GM18867 (cell line): Measurements from ENCODE around the gene PNN.
"Not testable (repeated sequence)": the region's sequence is repeated elsewhere in the genome, so short reads cannot be mapped to it uniquely, and the experiment has no call there.

Experiments
- ATAC-seq: cut with Tn5 transposase; IDR thresholded peaks from one replicate; pipeline ENCODE4 v1.9.1; 2021; ENCODE audit warnings: mild to moderate bottlenecking, moderate library complexity; ENCODE audit not compliant: unreplicated experiment

The PNN gene

DNA sequence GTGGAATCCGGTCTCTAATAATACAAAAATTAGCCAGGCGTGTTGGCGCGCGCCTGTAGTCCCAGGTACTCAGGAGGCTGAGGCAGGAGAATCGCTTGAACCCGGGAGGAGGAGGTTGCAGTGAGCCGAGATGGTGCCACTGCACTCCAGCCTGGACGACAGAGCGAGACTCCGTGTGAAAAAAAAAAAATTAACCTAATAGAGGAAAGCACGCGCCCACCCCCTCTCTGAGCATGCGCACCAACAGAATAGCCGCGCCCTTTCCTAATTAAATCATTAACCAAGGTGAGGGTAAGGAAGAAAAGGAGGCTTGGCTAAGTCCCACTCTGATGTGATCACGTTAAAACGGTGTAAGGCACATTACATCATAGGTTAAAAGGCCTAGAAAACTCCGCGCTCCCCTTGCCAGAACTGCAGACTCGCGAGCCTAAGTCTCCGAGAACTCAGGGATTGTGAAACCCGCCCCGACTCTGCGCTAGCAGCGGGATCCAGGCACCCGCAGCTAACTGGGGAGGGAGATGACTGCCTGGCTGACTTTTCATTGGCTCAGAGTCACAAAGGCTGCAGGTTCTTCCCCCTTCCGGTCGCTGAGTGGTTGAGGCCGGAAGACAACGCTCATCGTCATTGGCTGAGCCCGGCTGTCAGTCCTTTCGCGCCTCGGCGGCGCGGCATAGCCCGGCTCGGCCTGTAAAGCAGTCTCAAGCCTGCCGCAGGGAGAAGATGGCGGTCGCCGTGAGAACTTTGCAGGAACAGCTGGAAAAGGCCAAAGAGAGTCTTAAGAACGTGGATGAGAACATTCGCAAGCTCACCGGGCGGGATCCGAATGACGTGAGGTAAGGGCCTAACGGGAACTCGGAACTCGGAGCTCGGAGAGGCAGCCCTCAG lies at the start of gene PNN:
Gene PNN (plus strand): TSS at position 695 of the 885 bp plus-strand sequence. CDS start 26 bp downstream, at position 721.
- ATAC-seq, result peak; percentile 90

DNA sequence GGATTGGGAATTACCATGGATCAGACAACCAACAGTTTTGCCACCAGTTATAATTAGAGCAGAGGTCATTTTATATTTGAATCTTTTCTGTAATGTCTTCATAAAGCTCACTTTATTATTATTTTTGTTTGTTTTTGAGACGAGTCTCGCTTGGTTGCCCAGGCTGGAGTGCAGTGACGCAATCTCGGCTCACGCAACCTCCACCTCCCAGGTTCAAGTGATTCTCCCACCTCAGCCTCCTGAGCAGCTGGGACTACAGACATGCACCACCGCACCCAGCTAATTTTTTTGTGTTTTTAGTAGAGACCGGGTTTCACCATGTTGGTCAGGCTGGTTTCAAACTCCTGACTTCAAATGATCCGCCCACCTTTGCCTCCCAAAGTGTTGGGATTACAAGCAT lies 37.2 kb upstream of the PNN start:
- ATAC-seq, result not testable (repeated sequence)

DNA sequence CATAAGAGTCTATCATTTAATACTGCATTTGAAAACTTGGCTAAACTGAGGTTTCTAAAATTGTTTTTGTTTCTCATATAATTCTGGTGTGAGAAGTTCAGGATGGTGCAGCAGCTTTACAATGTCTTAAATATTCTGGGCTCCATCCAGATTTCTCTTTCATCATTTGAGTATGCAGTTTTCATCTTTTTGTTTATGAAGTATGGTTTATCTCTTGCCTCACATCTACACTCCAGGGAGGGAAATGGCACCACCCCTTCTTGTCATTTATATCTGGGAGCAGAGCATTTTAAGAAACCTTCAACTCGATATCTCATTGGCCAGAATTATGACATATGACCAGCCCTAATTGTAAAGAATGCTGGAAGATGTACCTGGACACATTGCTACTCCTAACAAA lies 36.6 kb upstream of the PNN start:
- no peak for ATAC-seq

DNA sequence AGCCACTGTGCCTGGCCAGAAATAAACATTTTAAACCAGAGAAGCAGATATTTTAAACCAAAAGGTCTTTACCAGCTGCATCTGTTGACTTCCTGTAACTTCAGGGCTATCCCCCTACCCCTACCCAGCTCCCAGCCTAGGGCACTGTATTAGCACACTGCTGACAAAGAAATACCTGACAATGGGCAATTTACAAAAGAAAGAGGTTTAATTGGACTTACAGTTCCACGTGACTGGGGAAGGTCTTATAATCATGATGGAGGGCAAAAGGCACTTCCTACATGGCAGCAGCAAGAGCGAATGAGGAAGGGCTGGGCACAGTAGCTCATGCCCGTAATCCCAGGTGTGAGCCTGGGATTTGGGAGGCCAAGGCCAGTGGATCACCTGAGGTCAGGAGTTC lies 34.9 kb upstream of the PNN start:
- no peak for ATAC-seq

DNA sequence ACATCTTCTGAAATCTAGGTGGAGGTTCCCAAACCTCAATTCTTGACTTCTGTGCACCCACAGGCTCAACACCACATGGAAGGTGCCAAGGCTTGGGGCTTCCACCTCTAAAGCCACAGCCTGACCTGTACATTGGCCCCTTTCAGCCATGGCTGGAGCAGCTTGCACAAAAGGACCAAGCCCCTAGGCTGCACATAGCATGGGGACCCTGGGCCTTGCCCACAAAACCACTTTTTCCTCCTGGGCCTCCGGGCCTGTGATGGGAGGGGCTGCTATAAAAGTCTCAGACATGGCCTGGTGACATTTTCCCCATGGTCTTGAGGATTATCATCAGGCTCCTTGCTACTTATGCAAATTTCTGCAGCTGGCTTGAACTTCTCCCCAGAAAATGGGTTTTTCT lies 33.4 kb upstream of the PNN start:
- not testable (repeated sequence) for ATAC-seq

DNA sequence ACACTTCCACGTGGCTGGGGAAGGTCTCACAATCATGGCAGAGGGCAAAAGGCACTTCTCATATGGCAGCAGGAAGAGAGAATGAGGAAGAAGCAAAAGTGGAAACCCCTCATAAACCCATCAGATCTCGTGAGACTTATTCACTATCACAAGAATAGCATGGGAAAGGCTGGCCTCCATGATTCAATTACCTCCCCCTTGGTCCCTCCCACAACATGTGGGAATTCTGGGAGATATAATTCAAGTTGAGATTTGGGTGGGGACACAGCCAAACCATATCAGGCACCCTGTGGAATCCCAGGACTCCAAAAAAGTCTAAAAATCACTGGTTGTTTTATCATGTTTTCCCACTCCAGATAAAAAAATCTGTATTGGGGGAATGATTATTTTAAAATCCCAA lies 31.8 kb upstream of the PNN start:
- ATAC-seq, result not testable (repeated sequence)

DNA sequence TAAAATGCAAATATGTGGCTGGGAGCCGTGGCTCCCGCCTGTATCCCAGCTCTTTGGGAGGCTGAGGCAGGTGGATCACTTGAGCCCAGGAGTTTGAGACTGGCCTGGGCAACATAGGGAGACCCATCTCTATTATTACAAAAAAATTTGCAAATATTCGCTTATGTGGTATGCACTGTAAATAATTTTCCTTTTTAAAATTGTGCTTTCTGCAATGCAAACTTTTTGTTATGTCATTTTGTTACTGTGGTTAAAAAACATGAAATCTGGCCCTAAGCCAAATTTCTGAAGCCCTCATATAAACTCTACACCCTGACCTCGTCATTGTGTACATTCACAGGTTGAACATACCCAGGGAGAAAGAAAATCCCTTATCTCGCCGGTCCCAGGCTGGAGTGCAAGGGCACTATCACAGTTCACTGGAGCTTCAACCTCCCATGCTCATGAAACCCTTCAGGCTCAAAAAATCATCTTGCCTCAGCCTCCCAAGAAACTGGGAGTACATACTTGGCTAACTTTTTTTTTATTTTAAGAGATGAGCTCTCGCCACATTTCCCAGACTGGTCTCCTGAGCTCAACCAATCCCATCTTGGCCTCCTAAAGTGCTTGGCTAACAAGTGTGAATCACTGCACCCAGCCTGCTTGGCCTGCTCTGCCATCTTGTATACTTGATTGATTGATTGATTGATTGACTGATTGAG lies 29.6 kb upstream of the PNN start:
- ATAC-seq, result no peak

DNA sequence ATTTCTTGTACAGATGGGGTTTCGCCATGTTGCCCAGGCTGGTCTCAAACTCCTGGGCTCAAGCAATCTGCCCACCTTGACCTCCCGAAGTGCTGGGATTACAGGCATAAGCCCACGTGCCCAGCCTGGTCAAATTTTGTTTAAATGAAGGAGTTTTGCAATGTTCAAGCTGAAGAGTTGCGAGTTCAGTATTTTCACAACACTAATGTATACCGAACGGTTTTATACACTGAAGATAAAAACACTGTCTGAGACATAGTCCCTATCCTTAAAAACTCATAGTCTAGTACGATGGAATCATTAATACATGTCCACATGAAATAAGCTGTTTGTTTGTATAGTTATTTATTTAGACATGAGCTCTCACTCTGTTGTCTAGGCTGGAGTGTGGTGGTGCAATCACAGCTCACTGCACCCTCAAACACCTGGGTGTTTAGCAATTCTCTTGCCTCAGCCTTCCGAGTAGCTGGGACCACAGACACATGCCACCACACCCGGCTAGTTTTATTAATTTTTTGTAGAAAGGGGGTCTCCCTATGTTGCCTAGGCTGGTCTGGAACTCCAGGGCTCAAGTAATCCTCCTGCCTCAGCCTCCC lies 20.4 kb upstream of the PNN start:
- no peak for ATAC-seq

DNA sequence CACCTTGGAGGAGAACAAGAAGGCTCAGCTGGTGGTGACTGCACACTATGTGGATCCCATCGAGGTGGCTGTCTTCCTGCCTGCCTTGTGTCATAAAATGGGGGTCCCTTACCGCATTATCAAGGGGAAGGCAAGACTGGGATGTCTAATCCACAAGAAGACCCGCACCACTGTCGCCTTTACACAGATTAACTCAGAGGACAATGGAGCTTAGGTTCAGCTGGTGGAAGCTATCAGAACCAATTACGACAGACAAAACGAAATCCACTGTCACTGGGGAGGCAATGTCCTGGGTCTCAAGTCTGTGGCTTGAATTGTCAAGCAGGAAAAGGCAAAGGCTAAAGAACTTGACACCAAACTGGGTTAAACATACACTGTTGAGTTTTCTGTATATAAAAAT lies 17.6 kb upstream of the PNN start:
- ATAC-seq, result no peak

DNA sequence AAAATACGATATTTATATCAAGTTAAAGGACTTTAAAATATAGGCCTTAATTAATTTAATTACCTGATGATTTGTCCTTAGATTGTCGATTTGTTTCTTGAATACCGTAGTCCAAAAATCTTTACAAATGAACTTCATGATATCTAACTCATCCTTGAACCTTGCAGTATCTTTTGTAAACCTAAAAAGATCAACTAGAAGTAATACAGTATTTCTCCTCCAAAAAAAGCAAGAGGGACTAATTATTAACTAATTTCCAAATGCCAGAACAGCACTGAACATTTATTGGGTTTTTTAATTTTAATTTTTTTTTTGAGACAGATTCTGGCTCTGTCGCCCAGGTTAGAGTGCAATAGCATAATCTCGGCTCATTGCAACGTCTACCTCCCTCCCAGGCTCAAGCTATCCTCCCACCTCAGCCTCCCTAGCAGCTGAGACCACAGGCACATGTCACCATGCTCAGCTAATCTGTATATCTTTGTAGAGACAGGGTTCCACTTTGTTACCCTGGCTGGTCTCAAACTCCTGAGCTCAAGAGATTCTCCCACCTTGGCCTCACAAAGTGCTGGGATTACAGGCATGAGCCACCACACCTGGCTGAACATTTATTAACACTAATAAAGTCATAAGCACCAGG lies 16.7 kb upstream of the PNN start:
- no peak for ATAC-seq

DNA sequence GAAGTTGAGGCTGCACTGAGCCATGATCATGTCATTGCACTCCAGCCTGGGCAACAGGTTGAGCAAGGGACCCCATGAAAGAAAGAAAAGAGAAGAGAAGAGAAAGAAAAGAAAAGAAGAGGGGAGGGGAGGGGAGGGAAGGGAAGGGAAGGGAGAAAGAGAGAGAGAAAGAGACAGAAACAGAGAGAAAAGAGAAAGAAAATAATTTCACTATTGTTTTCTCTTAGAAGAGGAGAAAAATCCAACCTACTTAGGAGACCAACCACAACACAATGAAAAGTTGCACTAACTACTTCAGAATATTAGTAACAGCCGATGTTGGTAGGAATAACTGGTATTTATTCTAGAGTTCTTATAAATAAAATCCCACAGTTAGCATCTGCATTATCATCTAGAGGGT lies 14.6 kb upstream of the PNN start:
- ATAC-seq, result no peak

DNA sequence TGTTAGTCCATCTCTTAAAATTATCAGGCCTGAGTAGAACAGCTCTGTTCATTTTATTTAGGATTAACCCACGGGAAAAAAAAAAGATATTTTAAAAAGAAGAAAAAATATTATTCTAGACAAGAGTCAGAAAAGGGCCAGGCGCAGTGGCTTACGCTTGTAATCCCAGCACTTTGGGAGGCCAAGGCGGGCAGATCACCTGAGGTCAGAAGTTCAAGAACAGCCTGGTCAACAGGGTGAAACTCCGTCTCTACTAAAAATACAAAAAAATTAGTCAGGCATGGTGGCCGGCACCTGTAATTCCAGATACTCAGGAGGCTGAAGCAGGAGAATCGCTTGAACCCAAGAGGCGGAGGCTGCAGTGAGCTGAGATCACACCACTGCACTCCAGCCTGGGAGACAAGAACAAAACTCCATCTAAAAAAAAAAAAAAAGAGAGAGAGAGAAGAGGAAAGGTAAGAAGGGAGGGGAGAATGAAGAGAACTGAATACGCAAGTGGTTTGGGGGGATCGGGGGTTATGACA lies 7.2 kb upstream of the PNN start:
- ATAC-seq, result not testable (repeated sequence)

DNA sequence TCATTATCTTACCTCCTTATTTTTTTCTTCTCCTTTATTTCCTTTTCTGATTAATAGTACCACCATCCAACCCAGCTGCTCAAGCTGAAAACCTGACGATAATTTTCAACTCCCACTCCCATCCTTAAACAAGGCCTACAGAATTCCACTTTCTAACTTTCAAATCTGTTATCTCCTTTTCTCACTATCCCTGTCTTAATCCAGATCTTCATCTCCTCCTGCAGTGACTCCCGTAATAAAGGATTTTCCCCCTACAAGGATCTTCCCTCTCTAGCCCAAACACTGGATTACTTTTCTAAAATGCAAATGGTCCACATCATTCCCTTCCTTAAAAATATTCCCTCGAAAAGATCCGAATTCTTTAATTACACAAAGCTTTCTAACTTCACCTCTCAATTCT lies 6.5 kb upstream of the PNN start:
- ATAC-seq, result no peak

DNA sequence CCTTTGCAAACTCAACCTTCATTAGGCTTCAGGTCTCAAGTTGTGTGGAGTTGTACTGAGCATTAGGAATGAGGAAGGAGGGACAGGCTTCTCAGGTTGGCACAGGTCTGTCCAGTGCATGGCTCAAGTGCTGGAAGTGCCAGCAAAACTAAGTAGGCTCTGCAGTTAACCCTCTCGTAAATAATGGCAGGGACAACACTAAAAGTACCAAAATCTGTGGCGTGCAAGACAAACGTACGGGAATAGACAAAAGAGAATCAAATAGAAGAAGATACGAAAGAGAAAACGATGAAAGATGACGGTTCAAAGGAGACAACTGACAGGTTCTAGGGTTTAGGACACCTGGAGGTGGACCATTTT lies 5.5 kb upstream of the PNN start:
- no peak for ATAC-seq

DNA sequence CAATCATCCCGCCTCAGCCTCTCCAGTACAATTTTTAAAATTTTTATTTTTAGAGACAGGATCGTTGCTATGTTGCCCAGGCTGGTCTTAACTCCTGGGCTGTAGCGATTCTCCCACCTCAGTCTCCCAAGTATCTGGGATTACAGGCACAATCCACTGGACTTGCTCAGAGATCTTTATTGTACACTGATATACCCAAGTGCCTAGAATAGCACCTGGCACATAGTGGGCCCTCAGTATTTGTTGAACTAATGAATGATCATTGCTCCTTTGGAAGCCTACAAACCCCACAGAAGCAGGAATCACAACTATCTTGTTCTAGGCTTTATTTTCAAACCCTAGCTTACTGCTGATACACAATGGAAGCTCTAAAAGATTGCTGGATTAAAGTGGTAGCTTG lies 1.9 kb upstream of the PNN start:
- no peak for ATAC-seq

DNA sequence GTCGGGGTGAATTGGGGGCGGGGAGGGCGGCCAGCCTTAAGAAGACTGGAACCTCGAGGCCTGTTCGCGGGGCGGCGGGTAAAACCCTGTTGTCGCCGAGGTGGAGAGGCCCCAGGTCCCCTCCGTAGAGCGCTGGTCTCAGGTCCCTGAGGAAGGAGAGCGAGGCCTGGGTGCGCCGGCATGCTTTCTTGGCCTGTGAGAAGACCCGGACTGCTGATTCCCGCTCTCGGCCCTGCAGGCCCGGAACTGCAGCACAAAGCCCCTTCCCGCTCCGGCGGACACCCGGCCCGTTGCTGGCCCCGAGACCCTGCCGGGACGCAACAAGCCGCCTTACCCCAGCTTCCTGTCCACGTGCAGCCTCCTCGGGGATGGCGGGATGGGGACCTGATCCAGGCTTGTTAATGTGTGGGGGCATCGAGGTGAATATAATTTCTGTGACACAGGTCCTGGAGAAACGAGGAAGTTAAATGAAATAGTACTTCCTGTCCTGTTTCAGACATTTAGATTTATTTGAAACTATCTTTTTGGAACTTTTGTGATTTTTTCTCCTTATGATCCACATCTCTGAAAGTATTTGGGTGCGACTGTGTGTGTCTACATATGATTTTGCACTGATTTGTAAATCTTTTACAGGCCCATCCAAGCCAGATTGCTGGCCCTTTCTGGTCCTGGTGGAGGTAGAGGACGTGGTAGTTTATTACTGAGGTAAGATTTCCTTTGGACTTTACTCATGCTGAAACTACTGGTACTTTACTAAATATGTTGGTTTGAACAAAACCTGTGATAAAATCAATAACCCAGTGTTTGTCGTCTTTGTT lies 600 bp downstream of the PNN start:
- ATAC-seq, result peak; percentile 8

DNA sequence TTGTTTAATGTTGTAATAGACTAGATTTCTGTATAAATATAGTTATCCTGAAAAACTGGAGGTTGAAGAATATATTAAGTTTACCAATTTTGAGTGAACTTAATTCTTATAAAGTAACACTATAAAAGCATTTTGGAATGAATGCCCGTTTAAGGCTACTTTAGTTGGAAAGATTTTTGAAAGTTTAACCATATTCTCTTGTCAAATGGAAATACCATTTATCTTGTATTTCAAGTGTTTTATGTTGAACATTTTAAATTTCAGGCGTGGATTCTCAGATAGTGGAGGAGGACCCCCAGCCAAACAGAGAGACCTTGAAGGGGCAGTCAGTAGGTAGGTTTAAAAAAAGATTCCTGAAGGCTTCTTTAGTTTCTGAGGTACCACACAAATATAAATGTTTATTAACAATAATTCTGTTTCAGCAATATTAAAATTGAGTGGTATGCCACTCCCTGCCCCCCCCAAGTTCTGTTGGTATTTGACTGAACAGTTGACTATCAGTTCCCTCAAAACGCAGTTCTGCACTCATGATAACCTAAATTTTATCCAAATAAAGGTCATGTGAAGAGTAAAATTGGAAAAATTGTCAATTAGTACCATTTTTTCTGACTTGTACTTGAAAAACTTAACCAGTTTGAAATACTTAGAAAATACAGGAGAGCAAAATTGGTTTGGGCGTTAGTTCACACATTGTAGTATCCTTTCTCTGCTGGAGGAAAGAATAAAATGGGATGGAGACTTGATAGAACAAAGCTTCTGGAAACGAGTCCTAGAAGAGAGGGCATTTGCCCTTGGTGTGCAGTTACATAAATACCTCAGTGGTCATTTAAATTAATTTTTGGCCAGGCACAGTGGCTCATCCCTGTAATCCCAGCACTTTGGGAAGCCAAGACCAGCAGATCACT lies 1.5 kb downstream of the PNN start:
- no peak for ATAC-seq

DNA sequence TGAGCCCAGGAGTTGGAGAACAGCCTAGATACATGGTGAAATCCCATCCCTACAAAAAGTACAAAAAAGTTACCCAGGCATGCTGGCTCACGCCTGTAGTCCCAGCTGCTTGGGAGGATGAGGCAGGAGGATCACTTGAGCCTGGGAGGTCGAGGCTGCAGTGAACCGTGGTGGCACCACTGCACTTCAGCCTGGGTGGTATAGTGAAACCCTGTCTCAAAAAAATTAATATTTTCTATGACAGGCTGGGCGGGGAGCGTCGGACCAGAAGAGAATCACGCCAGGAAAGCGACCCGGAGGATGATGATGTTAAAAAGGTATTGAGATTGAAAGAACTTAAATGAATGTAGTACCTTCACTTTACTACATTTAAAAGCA lies 2.1 kb downstream of the PNN start:
- ATAC-seq, result no peak

DNA sequence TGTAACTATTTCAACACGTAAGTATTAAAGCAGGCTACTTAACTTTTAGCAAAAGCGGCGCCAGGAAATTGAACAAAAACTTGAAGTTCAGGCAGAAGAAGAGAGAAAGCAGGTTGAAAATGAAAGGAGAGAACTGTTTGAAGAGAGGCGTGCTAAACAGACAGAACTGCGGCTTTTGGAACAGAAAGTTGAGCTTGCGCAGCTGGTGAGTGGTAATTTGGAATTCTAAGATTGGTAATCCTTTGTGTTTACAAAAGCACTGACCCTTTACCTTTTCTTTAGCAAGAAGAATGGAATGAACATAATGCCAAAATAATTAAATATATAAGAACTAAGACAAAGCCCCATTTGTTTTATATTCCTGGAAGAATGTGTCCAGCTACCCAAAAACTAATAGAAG lies 4.0 kb downstream of the PNN start:
- no peak for ATAC-seq
